MM.1S (cell line): ENCODE results near the gene COMP.

Source experiments
- DNase-seq: peaks from one replicate; pipeline ENCODE4 v3.0.0-alpha.2; 2015
- H2AFZ ChIP-seq: fragments of 300-600 bp; sonication (generic); 2 replicates; pipeline ENCODE4 v1.6.0; 2016; ENCODE audit warnings: antibody characterized with exemption, low read length
- H3F3A ChIP-seq: fragments of 300-600 bp; sonication (generic); 2 replicates; pipeline ENCODE4 v1.6.1; 2016; ENCODE audit warnings: mild to moderate bottlenecking, antibody characterized with exemption, low read length, moderate library complexity, mixed read lengths; ENCODE audit not compliant: insufficient read depth
- H3K27ac ChIP-seq: fragments of 300-600 bp; sonication (generic); 2 replicates; pipeline ENCODE4 v1.5.1; 2016; ENCODE audit warnings: mild to moderate bottlenecking, low read length
- H3K27me3 ChIP-seq: fragments of 300-600 bp; sonication (generic); replicated peaks from 2 replicates; pipeline ENCODE4 v1.6.0; 2016; ENCODE audit warnings: low read length; ENCODE audit not compliant: insufficient read depth
- H3K36me3 ChIP-seq: fragments of 300-600 bp; sonication (generic); replicated peaks from 2 replicates; pipeline ENCODE4 v1.6.1; 2016; ENCODE audit warnings: mild to moderate bottlenecking, low read length, mixed read lengths; ENCODE audit not compliant: insufficient read depth
- H3K4me1 ChIP-seq: fragments of 300-600 bp; sonication (generic); 2 replicates; pipeline ENCODE4 v1.6.1; 2016; ENCODE audit warnings: low read length, mixed read lengths
- H3K4me2 ChIP-seq: fragments of 300-600 bp; sonication (generic); 2 replicates; pipeline ENCODE4 v1.6.0; 2016; ENCODE audit warnings: low read depth, low read length
- H3K4me3 ChIP-seq: fragments of 300-600 bp; sonication (generic); 2 replicates; pipeline ENCODE4 v1.5.1; 2016; ENCODE audit warnings: low read length, mixed read lengths
- H3K79me2 ChIP-seq: fragments of 300-600 bp; sonication (generic); 2 replicates; pipeline ENCODE4 v1.6.1; 2016; ENCODE audit warnings: mixed run types, low read length, mixed read lengths
- H3K9ac ChIP-seq: fragments of 300-600 bp; sonication (generic); 2 replicates; pipeline ENCODE4 v1.6.1; 2016; ENCODE audit warnings: low read length, mixed read lengths
- H3K9me2 ChIP-seq: fragments of 300-600 bp; sonication (generic); replicated peaks from 2 replicates; pipeline ENCODE4 v1.6.1; 2016; ENCODE audit warnings: mild to moderate bottlenecking, low read length, mixed read lengths; ENCODE audit not compliant: insufficient read depth
- H3K9me3 ChIP-seq: fragments of 300-600 bp; sonication (generic); replicated peaks from 2 replicates; pipeline ENCODE4 v1.6.1; 2016; ENCODE audit warnings: mild to moderate bottlenecking, low read length, mixed read lengths; ENCODE audit not compliant: insufficient read depth
- H4K20me1 ChIP-seq: fragments of 300-600 bp; sonication (generic); 2 replicates; pipeline ENCODE4 v1.6.1; 2016; ENCODE audit warnings: mild to moderate bottlenecking, low read length, moderate library complexity, mixed read lengths; ENCODE audit not compliant: insufficient read depth
- CTCF ChIP-seq: fragments of 300-600 bp; sonication (generic); IDR thresholded peaks from 2 replicates; pipeline ENCODE4 v1.5.1; 2016; ENCODE audit warnings: antibody characterized with exemption, low read length, mixed read lengths
- EZH2 ChIP-seq: fragments of 300-600 bp; sonication (generic); optimal IDR thresholded peaks from 2 replicates; pipeline ENCODE3; 2017; ENCODE audit warnings: low read depth, mild to moderate bottlenecking, antibody characterized with exemption, low read length, mixed read lengths
- EZH2phosphoT487 ChIP-seq: fragments of 300-600 bp; sonication (generic); IDR thresholded peaks from 2 replicates; pipeline ENCODE4 v1.6.1; 2018; ENCODE audit warnings: antibody characterized with exemption, low read length

Gene COMP

GRCh38 chr19:18832306-18833140 is 41.4 kb upstream of the COMP start:
- no peaks in the 10 kb centered on the region for H3K9me3 ChIP-seq
- H3K9me2 ChIP-seq, result no peaks in the 10 kb centered on the region
- H3K4me1 ChIP-seq, result peaks cover 30% of the 10 kb centered on the region
- H3K27me3 ChIP-seq, result no peaks in the 10 kb centered on the region
- H2AFZ ChIP-seq, result no peak overlapping the region
- H3K4me2 ChIP-seq, result peak overlapping the region; percentile 100
- peaks cover 59% of the 10 kb centered on the region for H3K79me2 ChIP-seq
- H3K9ac ChIP-seq, result peak overlapping the region; percentile 84
- TF ChIP-seq EZH2, result no peak
- peak; percentile 36 for TF ChIP-seq CTCF
- H3K36me3 ChIP-seq, result peaks cover 8% of the 10 kb centered on the region
- DNase-seq, result peak; percentile 49
- H4K20me1 ChIP-seq, result peaks cover 48% of the 10 kb centered on the region
- H3K4me3 ChIP-seq, result peak overlapping the region; percentile 75
- H3F3A ChIP-seq, result peaks cover 15% of the 10 kb centered on the region
- peak overlapping the region; percentile 65; the same call in 1 of the 2 replicates for H3K27ac ChIP-seq

GRCh38 chr19:18831524-18832305 is 40.6 kb upstream of the COMP start, which contains the start of gene UPF1:
Gene UPF1, plus strand, starts transcription at chr19:18831959. Its CDS starts 251 bp downstream, at chr19:18832210.
- no peak for TF ChIP-seq EZH2phosphoT487

GRCh38 chr19:18830488-18830887 is 39.4 kb upstream of the COMP start:
- Histone ChIP-seq H3K9me2 (no peaks in the 10 kb centered on the region), H3F3A (peaks cover 15% of the 10 kb centered on the region), H4K20me1 (peaks cover 29% of the 10 kb centered on the region), H3K79me2 (peaks cover 39% of the 10 kb centered on the region), H3K4me2 (no peak overlapping the region), H3K36me3 (0 out of 2 replicates have a peak, but pooled peaks cover under 1% of the 10 kb centered on the region), H3K27ac (no peak overlapping the region), H3K27me3 (no peaks in the 10 kb centered on the region), H3K9me3 (no peaks in the 10 kb centered on the region), H3K4me1 (peaks cover 16% of the 10 kb centered on the region), H3K9ac (no peak overlapping the region), H3K4me3 (no peak overlapping the region), H2AFZ (no peak overlapping the region)
- TF ChIP-seq EZH2phosphoT487 (no peak), EZH2 (no peak), CTCF (no peak)
- DNase-seq, result no peak

More at GRCh38 chr19:18831524-18832305, 40.6 kb upstream of the COMP start, which contains the start of gene UPF1:
- DNase-seq, result peak; percentile 98
- peaks cover 51% of the 10 kb centered on the region for H3K79me2 ChIP-seq
- H3K27ac ChIP-seq, result peak within 1 kb of the TSS; percentile 65; the same call in 1 of the 2 replicates
- peak within 1 kb of the TSS; percentile 84 for H3K9ac ChIP-seq
- H3K4me3 ChIP-seq, result peak within 1 kb of the TSS; percentile 75
- no peaks in the 10 kb centered on the region for H3K27me3 ChIP-seq
- peaks cover 6% of the 10 kb centered on the region; the same call in 1 of the 2 replicates for H3K36me3 ChIP-seq
- H3K4me2 ChIP-seq, result peak within 1 kb of the TSS; percentile 100
- peaks cover 15% of the 10 kb centered on the region for H3F3A ChIP-seq
- peaks cover 41% of the 10 kb centered on the region for H4K20me1 ChIP-seq
- H3K4me1 ChIP-seq, result peaks cover 26% of the 10 kb centered on the region
- H3K9me3 ChIP-seq, result no peaks in the 10 kb centered on the region
- H2AFZ ChIP-seq, result peak within 1 kb of the TSS; percentile 98
- no peaks in the 10 kb centered on the region for H3K9me2 ChIP-seq
